Stimulated activated CD8-positive, alpha-beta memory T cell treated with anti-CD3 and anti-CD28 coated beads, Interleukin-7, amount 100 ng/mL, for 4 hours (primary cell): ENCODE data around the gene TRIM49C.
"Not testable (repeated sequence)": the region's sequence is repeated elsewhere in the genome, so short reads cannot be mapped to it uniquely, and the experiment has no call there.

Experiments
- DNase-seq, 2 donors: peaks; one replicate each; pipeline ENCODE4 v3.0.0-alpha.2; 2020; ENCODE audit warnings: low read depth in 2 of 2

The TRIM49C gene

GRCh38 chr11:90030806-90031205 is at the start of gene TRIM49C:
Gene TRIM49C (plus strand): TSS chr11:90031106. CDS start chr11:90035212, 4,106 bp downstream.
- not testable (repeated sequence) for DNase-seq

GRCh38 chr11:90024184-90024583 is 6.7 kb upstream of the TRIM49C start:
- not testable (repeated sequence) for DNase-seq

GRCh38 chr11:90051591-90052209 is 20.8 kb downstream of the TRIM49C start:
- not testable (repeated sequence) for DNase-seq

GRCh38 chr11:90052311-90052710 is 21.4 kb downstream of the TRIM49C start:
- DNase-seq: not testable (repeated sequence)

- DNase-seq: not testable (repeated sequence)
Measured at GRCh38 chr11:90053545-90053944, 22.6 kb downstream of the TRIM49C start.

- not testable (repeated sequence) for DNase-seq
Measured at GRCh38 chr11:90085650-90086049, 54.7 kb downstream of the TRIM49C start, which contains the start of gene UBTFL1. Gene UBTFL1 (plus strand): TSS chr11:90085950. CDS start chr11:90085950, 0 bp downstream.

- not testable (repeated sequence) for DNase-seq
Measured at GRCh38 chr11:90088731-90089130, 57.8 kb downstream of the TRIM49C start.
